Chondrocyte (in vitro differentiated cells): ENCODE data around the gene ALPI. TPM values are rescaled to one million over a fixed set of nuclear protein-coding genes. Genes with fewer than 3 reads are reported as not detected.

Experiments used
- DNase-seq: peaks from one replicate; pipeline ENCODE4 v3.0.0; 2021; ENCODE audit warnings: mixed read lengths, low spot score
- H3K27ac Mint-ChIP-seq: one replicate; pipeline ENCODE4 v1.8.0; 2021; ENCODE audit warnings: mild to moderate bottlenecking, moderate library complexity, mixed read lengths; ENCODE audit not compliant: unreplicated experiment
- H3K27me3 Mint-ChIP-seq: 2 replicates; pipeline ENCODE4 v1.8.0; 2021; ENCODE audit warnings: low read depth, mixed read lengths
- H3K36me3 Mint-ChIP-seq: 2 replicates; pipeline ENCODE4 v1.8.0; 2021; ENCODE audit warnings: low read depth, mixed read lengths
- H3K4me1 Mint-ChIP-seq: 2 replicates; pipeline ENCODE4 v1.8.0; 2021; ENCODE audit warnings: low read depth, mild to moderate bottlenecking, mixed read lengths
- H3K4me3 Mint-ChIP-seq: one replicate; pipeline ENCODE4 v1.8.0; 2021; ENCODE audit warnings: mild to moderate bottlenecking, moderate library complexity, mixed read lengths; ENCODE audit not compliant: unreplicated experiment
- H3K9me3 Mint-ChIP-seq: 2 replicates; pipeline ENCODE4 v1.8.0; 2021; ENCODE audit warnings: low read depth, mixed read lengths
- CTCF ChIP-seq: fragments of 200-600 bp; sonication (generic); IDR thresholded peaks from 2 replicates; pipeline ENCODE4 v1.5.0; 2021; ENCODE audit warnings: antibody characterized with exemption, mild to moderate bottlenecking, moderate library complexity
- total RNA-seq: library from RNA; stranded (reverse); gene quantifications from 3 replicates; pipeline ENCODE4 v1.2.1, GENCODE V29; 2021

The ALPI gene
- total RNA-seq, 1 donor from 2014 or later, result not detected

DNA sequence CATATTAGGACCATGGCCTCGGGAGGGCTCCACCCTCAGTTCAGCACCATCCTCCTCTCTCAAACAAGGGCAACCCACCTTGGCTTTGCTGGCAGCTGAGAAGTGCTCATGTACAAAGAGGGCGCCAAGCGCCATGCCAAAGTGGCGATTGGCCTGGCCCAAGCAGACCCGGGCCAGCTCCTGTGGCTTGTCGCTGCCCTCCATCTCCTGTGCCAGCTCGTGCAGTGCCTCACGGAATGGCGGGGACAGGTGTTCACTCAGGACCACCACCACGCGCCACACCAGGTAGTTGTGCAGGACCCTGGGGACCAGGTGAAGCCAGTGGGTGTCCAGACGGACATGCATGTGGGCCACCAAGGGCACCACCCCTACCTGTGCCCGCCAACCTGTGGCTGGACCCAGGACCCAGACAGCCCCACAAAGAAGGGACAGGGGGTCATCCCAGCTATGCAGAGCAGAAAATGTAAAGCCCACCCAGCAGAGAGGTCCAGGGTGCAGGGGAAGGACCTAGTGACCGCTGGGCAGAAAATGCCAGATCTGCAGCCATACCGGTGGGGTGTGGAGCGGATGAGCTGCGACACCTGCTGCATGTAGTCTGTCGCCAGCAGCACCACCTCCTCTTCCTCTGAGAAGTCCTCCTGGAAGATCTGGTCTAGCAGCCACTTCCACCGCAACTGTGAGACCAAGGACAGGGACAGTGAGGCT lies 28.1 kb downstream of the ALPI start:
- peak; percentile 88 for DNase-seq
- Mint-ChIP-seq H3K27ac (no peak overlapping the region), H3K27me3 (peaks cover 54% of the 10 kb centered on the region), H3K9me3 (no peaks in the 10 kb centered on the region), H3K4me1 (peaks cover 7% of the 10 kb centered on the region), H3K4me3 (no peak overlapping the region), H3K36me3 (no peaks in the 10 kb centered on the region)
- no peak for TF ChIP-seq CTCF

DNA sequence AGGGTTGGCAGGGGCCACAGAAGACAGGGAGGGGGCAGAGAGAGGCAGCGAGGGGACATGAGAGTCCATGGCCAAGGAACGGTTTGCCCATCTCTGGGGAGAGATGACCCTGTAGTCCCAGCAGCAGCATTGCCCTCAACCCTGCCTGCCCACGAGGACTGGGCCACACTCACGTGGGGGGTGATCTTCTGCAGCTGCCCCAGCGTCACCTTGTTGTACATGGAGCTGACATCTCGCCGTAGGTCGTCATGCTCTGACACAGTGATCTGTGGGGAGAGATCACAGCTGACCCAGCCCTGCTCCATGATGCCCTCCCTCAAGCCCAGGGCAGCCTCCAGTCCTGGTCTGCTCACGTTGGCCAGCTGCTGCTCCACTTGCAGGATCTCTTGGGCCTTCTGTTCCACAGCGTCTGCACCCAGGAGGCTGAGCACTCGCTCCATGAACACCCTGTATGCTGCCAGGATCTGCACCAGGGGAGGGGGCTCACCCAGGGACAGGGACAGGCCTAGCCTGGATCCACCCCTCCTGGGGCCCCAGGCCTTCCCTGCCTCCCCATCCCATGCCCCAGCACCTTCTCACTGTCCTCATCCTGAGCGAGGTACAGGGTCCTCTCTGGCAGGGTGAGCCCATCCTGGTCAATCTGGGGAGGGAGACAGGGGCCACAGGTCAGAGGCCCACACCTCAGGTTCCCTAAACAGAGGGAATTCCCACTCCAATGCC lies 28.8 kb downstream of the ALPI start:
- no peak for TF ChIP-seq CTCF
- H3K9me3 Mint-ChIP-seq, result no peaks in the 10 kb centered on the region
- peaks cover 51% of the 10 kb centered on the region for H3K27me3 Mint-ChIP-seq
- no peak overlapping the region for H3K27ac Mint-ChIP-seq
- H3K4me1 Mint-ChIP-seq, result peaks cover 7% of the 10 kb centered on the region
- no peaks in the 10 kb centered on the region for H3K36me3 Mint-ChIP-seq
- DNase-seq, result peak; percentile 68
- no peak overlapping the region for H3K4me3 Mint-ChIP-seq

GRCh38 chr2:232485348-232485756 lies 29.4 kb downstream of the ALPI start:
- H3K36me3 Mint-ChIP-seq, result no peaks in the 10 kb centered on the region
- TF ChIP-seq CTCF, result no peak
- H3K27ac Mint-ChIP-seq, result no peak overlapping the region
- DNase-seq, result no peak
- no peak overlapping the region for H3K4me3 Mint-ChIP-seq
- peaks cover 51% of the 10 kb centered on the region for H3K27me3 Mint-ChIP-seq
- H3K9me3 Mint-ChIP-seq, result no peaks in the 10 kb centered on the region
- H3K4me1 Mint-ChIP-seq, result peaks cover 7% of the 10 kb centered on the region

DNA sequence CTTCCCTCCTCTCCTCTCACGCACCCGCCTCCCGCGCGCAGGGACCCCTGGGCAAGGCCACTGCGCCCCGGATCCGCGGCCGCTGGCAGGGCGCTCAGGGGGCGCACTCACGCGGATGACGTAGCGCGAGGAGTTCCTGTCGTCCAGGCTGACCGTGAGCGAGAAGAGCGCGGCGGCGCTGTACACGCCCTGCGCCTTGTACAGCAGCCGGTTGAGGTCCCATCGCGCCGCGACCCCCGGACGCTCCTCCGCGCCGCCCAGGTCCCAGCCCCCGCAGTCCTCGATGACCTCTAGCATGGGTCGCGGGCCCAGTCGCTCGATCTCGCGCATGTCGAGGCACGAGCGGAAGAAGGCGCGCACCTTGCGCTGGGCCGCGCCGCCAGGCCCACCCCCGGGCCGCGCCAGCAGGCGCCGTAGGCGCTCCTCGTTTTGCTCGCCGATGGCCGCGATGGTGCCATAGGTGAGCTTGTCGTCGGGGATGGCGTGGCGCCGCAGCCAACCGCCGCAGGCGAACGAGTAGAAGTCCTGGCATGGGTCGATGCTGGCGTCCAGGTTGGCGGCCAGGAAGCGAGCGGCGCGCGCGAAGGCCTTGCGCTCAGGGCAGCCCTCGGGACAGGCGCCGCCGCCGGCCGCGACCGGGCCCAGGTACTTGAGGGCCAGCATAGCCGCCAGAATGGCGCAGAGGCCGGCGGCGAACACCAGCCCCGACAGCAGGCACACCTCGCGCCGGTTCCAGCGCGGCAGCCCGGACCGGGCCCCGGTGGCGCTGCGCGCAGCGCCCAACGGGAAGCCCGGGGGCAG lies 30.0 kb downstream of the ALPI start:
- Mint-ChIP-seq H3K4me3 (no peak overlapping the region), H3K4me1 (peaks cover 7% of the 10 kb centered on the region), H3K9me3 (no peaks in the 10 kb centered on the region), H3K36me3 (no peaks in the 10 kb centered on the region), H3K27ac (no peak overlapping the region), H3K27me3 (peaks cover 49% of the 10 kb centered on the region)
- peak; percentile 72 for DNase-seq
- no peak for TF ChIP-seq CTCF
